GM21576 (cell line): ENCODE measurements around the gene RPL19.
"Not testable (repeated sequence)": the region's sequence is repeated elsewhere in the genome, so short reads cannot be mapped to it uniquely, and the experiment has no call there.

Experiments used
- ATAC-seq: cut with Tn5 transposase; IDR thresholded peaks from one replicate; pipeline ENCODE4 v1.9.1; 2021; ENCODE audit warnings: mild to moderate bottlenecking, moderate library complexity; ENCODE audit not compliant: unreplicated experiment

The RPL19 gene

GRCh38 chr17:39240631-39241030 is 40.5 kb downstream of the RPL19 start:
- no peak for ATAC-seq

GRCh38 chr17:39243155-39243554 is 43.1 kb downstream of the RPL19 start:
- no peak for ATAC-seq

- no peak for ATAC-seq
Observed at GRCh38 chr17:39244016-39244599, 44.0 kb downstream of the RPL19 start.

GRCh38 chr17:39244600-39245570 is 44.8 kb downstream of the RPL19 start:
- no peak for ATAC-seq

- no peak for ATAC-seq
Observed at GRCh38 chr17:39246274-39246673, 46.2 kb downstream of the RPL19 start.

GRCh38 chr17:39250076-39250475 is 50.0 kb downstream of the RPL19 start:
- ATAC-seq = not testable (repeated sequence)

- no peak for ATAC-seq
Observed at GRCh38 chr17:39251997-39252396, 51.9 kb downstream of the RPL19 start.

GRCh38 chr17:39252788-39253460 is 52.8 kb downstream of the RPL19 start:
- ATAC-seq = no peak
